ENCODE results near the gene LRRC4C.

Gene LRRC4C

DNA sequence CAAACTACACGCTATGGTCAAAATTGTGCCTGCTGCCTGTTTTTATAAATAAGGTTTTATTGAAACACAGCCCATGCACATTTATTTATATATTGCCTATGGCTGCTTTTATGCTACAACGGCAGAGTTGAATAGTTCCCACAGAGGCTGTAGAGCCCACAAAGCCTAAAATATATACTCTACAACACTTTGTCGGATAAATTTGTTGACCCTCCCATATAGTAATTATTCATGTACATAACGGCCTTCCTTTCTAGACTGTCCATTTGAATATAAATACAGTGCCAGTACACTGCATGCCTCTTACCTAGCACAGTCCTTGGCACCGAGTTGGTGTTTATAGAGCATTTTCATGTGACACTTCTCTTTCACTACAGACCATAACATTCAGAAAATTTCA is 314.0 kb downstream of the LRRC4C start:
- DNase-seq (ENCODE audit: extremely low read depth in 1 of 2, low read depth in 1 of 2): no peak

DNA sequence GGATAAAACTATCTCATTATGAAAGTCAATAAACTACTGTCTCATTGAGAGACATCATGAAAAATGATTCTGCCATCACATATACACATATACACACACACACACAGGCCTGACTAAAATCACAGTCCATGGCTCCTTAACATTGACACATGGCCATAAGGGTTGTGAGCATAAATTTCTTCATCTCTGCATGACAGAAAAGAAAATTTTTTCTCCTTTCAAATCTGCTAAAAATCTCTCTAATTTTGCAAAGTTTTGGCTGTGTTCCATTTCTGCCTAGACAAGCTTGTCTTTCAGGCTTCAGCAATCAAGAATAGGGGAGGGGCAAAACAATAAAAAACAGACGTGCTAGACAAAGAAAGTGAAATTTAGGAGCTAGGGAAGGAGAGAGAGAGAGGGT is 324.5 kb downstream of the LRRC4C start:
- no peak for DNase-seq (ENCODE audit: extremely low read depth in 1 of 2, low read depth in 1 of 2)

DNA sequence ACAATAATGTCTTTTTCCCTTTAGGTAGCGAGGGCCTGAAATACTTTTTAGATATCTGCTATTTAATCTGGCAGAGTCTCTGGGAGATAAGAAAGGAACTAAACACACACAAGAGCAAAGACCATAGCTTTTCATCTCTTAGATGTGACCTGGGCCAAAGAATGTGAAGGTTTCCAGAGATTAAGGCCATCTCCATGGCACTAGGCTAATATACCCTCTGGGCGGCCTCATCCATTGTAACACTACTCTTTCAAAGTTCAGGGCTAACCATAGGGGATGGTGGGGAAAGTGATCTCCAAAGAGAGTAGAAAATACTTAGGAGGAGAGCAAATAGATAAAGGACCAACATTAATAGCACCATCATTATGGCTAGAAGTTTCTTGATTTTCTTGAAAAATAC is 326.4 kb downstream of the LRRC4C start:
- no peak for DNase-seq (ENCODE audit: extremely low read depth in 1 of 2, low read depth in 1 of 2)

DNA sequence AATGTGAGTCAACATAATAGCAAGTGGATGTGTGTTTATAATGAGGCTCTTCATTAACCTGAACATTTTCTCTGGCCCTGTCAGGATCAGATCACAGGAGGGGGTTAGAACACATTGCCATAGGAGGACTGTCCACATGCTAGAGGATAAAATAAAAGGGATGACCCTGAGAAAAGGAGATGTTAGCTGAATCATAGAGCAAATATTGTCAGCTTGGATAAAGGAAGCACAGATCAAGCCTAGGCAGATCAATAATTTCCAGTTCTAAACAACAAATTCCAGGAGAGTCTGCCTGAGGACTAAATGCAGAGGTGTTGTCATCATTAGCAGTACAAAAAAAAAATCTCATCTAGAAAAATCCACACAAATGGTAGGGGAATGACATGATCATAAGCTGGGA is 337.9 kb downstream of the LRRC4C start:
- DNase-seq (ENCODE audit: extremely low read depth in 1 of 2, low read depth in 1 of 2): no peak

DNA sequence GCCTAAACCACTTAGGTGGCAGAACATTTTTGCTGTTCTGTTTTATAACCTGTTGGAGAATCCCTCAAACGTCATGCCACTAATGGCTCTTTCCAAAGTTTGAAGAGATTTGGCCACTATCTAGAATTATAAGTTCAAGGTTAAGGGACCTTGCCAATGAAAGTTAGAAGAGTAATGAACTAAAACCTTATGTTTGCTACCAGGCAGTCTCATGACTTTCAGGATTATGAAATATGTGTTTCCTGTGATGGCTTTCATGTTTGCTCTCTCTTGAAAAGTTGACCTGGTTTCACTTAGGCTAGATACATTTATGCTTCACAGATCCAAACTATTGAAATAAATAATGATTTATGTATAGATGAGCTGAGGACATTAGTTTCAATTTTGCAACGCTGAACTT is 340.0 kb downstream of the LRRC4C start:
- no peak for DNase-seq (ENCODE audit: extremely low read depth in 1 of 2, low read depth in 1 of 2)

DNA sequence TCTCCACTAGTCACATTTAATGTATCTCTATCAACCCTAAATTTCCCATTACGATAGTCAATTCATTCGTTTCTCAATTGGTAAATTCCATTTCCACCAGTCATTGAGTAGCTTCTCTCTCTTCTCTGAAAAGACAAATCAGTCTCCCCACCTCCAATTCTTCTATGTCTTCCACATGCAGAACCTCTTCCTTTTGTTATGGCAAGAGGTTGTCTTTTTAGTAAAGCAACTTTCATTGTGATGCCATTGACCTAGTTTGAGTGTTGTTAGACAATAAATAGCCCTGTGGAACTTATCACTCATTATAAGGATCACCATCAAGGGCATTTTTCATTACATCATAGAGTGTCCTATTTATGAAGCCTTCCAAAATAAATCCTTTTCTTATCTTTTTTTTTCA is 340.9 kb downstream of the LRRC4C start:
- no peak for DNase-seq (ENCODE audit: extremely low read depth in 1 of 2, low read depth in 1 of 2)

DNA sequence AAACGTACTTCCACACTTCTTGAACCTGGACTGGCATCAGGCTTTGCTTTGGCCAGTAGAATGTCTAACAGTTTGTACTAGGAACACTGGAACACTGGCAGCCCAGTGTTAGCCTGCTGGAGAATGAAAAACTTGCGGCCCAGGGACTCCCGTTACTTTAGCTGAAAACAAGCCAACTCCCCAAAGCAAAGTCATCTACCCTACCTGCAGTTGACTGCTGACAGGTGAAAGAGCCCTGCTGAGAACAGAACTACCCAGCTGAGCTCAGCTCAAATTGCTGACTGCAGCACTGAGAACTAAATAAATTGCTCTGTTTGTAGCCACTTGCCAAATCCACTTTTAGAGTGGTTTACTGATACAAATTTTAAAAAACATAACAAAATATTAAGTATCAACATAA is 342.5 kb downstream of the LRRC4C start:
- no peak for DNase-seq (ENCODE audit: extremely low read depth in 1 of 2, low read depth in 1 of 2)

DNA sequence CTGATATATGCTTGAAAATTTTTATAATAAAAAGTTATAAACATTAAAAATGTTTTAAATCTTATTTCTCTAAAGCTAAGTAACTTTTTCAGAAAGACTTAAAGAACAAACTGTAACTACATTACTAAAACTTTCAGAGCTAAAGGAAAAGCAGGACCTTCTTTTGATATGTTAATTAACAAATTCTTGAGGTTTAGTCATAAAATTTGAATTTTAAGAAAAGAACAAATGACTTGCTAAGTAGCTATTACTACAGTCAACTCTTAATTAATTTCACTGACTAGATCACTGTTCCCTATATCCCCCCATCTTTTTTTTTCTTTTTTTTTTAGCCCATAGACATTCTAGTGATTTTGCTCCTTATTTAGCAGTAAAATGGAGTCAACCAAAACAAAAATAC is 344.4 kb downstream of the LRRC4C start:
- DNase-seq (ENCODE audit: extremely low read depth in 1 of 2, low read depth in 1 of 2): no peak

DNA sequence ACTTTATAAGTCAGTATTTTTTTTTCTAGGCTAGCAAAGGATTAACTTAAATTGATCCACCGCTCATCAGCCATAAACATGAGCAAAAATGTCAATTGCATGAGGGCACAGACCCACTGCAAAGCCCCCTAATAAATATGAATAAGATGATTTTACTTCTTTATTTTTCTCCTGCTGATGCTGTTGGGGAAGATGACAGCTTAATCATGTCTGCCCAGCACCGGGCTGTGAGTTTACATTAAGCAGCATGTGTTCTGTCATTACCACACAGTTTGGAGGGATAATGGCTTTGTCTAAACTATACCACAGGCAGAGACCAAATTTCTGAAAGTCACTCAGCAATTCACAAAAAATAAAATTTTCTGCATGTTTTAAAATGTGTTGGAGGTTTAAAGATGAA is 346.3 kb downstream of the LRRC4C start:
- DNase-seq (ENCODE audit: extremely low read depth in 1 of 2, low read depth in 1 of 2): no peak

DNA sequence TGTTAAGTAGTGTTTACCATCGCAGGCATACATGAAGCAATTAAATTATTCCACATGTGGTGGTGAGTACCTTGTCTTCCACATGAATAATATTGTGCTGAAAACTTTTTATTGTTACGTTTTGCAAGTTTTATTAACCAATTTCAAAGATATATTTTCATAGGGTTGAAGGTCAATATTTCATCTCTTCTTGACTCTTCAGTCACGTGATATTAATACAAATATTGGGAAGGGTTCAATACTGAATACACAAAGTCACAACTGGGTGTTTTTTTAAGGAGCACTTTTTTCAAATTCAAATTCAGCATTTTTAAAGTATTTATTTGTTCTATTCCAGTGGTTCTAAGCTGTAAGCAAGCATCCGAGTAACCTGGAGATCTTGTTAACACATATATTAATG is 348.9 kb downstream of the LRRC4C start:
- no peak for DNase-seq (ENCODE audit: extremely low read depth in 1 of 2, low read depth in 1 of 2)

DNA sequence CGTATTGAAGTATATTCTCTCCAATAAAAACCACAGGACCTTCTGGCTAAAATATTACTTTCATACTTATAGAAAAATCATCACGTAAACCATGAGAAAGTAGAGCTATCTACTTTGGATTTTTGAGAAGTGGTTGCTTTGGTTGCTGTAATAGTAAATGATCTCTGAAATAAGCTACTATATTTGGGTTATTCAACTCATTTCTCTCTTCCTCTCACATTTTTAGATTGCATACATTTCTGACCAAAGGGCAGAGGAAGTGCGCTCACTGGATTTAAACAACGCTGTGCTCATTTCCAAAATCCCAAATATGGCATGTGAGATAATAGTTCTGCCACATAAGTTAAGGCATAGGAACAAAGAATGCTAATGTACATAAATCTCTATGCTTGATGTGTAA is 357.0 kb downstream of the LRRC4C start:
- DNase-seq (ENCODE audit: extremely low read depth in 1 of 2, low read depth in 1 of 2): no peak

DNA sequence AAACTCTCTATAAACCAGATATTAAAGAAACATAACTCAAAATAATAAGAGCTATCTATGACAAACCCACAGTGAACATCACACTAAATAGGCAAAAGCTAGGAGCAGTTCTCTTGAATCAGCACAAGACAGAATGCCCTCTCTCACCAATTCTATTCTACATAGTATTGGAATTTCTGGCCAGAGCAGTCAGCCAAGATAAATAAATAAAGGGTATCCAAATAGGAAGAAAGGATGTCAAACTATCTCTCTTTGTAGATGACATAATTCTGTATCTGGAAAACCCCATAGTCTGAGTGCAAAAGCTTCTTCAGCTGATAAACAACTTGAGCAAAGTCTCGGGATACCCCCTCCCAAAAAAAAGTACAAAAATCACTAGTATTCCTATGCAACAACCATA is 359.8 kb downstream of the LRRC4C start:
- DNase-seq (ENCODE audit: extremely low read depth in 1 of 2, low read depth in 1 of 2): no peak

DNA sequence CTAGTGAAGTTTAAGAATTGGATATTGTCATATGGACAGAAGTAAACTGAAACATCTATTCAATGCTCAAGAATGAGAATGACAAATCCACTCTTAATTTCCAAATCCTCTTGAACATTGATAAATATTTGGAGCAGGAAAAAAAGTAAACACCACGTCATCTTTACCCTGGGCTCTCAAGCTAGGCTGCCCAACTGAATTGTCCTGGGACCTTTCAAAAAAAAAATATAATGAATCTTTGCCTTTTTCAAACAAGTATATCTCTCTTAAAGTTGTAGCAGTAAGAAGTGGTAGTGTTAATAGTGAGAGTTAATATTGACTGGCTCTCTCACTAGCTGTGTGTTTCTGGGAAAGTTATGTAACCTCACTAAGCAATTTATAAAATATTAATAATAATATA is 374.3 kb downstream of the LRRC4C start:
- no peak for DNase-seq (ENCODE audit: extremely low read depth in 1 of 2, low read depth in 1 of 2)

DNA sequence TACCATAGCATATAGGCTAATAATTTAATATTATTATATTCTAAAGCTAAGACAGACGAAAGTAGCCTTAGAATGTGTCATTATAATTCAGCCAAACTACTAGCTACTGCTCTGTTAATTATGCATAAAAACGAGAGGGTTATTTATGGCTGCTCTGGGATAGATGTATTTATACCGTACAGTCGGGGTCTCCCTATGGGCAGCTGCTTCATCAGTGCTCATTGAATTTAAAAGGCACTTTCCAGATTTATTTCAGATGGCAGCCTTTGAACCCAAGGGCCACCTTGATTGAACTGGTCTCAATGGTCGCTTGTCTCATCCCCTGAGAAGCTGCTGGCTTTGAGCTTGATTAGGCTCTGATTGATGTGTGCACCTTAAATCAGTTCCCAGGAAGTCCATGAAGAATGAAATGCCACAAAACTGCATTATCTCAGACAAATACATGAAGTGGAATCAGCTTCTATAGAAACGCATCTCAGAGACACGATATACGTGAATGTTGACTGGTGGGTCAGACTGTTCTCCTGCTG is 377.6 kb downstream of the LRRC4C start:
- no peak for DNase-seq (ENCODE audit: extremely low read depth in 1 of 2, low read depth in 1 of 2)

DNA sequence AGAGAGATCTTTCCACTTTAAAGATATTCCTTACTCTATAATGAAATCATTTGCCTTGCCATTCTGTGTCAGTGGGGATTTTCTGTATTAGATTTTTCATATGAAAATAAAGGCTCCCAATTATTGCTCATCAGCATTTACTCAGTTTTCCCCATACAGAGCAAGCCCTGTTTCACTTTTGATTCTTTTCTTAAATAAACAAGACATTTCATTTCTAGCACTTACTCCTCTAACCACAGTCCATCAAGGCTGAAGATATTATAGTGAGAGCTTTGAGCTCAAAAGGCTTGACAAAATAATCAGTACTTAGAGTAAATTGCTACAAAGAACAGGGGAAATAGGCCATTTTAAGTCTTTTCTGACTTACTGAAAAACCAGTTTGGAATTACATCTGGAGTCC is 385.1 kb downstream of the LRRC4C start:
- DNase-seq (ENCODE audit: extremely low read depth in 1 of 2, low read depth in 1 of 2): no peak

DNA sequence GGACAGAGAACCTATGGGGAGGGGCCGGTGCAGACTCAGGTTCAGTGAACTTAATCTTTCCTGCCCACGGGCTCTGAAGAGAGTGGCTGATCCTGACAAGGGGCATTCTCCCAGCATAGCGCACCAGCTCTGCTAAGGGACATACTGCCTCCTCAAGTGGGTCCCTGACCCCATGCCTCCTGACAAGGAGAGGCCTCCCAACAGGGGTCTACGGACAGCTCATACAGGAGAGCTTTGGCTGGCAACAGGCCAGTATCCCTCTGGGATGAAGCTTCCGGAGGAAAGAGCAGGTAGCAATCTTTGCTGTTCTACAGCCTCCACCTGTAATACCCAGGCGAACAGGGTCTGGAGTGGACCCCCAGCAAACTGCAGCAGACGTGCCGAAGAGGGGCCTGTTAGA is 394.0 kb downstream of the LRRC4C start:
- DNase-seq (ENCODE audit: extremely low read depth in 1 of 2, low read depth in 1 of 2): no peak

DNA sequence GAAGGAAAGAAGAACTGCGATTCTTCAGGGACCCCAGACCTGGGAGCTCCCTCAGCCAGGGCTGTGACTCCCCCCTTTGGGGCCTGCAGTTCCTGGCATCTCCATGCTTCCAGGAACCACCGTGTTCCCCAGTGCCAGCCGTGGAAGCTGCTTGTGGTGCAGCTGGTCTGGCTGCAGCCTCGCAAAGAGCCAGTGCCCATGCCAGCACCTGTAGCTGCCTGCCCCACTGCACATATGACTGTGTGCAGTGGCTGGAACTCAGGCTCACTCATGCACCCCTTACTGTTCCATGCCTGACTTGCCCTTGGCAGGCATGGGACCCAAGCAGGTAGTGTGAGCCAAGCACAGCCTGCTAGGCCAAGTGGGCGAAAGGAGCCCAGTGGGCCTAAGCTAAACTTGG is 401.3 kb downstream of the LRRC4C start:
- no peak for DNase-seq (ENCODE audit: extremely low read depth in 1 of 2, low read depth in 1 of 2)

DNA sequence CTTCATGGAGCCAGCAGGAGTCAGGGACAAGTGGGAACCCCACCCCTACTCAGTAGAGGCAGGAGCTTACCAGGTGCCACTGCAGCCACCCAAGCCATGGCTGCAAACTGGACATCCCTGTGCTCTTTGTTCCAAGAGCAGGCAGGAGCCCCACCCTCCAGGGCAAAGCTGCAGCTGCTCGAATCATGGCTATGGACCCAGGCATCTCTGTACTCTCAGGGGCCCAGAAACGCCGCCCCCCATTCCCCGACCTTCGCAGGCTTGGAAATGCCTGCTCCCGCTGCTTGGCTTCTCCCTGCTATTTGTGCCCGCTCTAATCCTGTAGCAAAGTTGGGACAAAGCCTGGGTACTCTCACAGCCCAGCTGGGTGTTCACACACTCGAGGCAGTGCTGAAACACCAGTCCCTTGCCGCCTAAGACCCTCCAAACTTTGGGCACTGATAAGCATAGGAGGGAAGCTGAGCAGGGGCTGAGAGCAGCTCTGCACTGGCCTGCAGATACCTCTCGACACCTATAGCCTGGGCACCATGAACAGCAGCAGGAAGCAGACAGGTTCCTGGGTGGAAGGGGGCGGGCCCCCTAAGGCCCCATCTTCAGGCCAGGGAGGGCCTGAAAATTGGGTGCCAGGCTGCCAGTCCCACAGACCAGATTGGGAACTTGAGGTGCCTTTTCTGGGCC is 402.4 kb downstream of the LRRC4C start:
- no peak for DNase-seq (ENCODE audit: extremely low read depth in 1 of 2, low read depth in 1 of 2)

DNA sequence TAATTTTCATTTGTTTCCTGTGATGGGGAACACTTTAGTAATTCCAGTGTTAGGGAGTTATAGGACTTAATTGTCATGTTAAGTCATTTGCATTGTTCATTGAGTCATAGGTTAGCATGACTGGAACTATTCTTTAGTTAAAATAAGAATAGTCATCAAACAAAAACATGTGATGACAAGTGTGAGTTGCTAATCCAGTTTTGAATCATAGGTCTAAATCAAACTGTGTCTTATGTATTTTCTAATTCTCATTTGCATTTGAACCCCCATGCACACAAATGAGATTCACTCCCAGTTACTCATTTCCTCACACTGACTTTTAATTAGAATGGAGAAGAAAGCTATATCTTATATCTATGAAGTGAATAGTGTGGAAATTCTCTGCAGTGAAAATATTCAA is 405.6 kb downstream of the LRRC4C start:
- no peak for DNase-seq (ENCODE audit: extremely low read depth in 1 of 2, low read depth in 1 of 2)

DNA sequence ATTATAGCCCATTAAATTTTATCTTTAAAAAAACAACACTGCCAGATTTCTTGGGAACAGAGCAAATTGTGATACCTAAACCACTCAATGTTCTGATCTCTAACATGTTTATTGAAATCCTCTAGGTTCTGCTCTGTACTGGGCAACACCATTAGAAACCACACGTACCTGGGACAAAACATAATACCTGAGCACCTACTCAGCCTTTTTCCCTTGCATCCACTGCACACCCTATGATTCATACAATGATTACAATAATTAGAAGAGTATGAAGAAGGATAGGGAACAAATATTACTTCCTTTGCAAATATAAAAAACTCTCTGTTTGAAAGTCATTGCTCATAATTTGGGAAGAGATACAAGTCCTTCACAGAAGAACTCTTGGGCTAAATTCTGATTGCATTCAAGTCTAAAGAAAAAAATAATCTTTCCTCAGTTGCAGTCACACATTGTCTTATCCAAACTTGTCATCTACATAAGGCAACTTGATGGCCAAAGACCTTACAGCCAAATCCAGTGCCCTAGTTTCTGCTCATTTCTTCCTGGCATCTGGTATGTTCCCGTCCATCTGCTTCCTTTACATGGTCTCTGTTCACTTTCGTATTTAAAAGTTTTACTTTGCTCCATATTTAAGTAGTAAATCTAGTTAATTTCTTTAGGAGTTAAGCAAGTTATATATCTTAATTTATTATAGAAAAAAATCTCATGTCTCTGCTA is 407.4 kb downstream of the LRRC4C start:
- DNase-seq (ENCODE audit: extremely low read depth in 1 of 2, low read depth in 1 of 2): no peak

DNA sequence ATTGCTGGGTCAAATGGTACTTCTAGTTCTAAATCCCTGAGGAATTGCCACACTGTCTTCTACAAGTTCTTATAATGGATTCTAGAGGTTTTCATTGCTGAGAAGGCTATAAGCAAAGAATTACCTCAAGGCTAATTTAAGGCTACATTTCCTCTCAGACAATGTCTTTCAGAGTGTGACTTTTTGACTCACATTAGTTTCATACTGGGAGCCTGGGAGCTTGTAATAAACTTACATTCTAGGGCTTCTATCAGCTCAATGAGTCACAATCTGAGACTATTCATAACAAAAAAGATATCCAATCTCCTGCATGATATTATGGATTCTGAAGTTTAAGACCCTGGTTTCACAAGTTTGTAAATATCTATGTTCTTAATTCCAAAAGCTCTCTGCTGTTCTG is 408.7 kb downstream of the LRRC4C start:
- DNase-seq (ENCODE audit: extremely low read depth in 1 of 2, low read depth in 1 of 2): no peak

DNA sequence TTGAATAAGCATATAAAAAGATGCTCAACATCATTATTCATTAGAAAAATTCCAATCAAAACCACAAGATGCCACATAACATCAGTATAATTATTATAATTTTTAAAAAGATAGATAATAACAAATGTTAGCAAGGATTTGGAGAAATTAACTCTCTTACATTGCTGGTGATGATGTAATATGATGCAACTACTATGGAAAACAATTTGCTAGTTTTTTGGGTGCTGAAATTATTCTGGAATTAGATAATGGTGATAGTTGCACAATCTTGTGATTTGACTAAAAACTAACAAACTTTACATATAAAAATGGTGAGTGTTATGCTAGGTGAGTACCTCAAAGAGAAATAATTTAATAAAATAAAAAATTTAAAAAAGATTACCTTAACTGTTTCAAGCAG is 412.2 kb downstream of the LRRC4C start:
- no peak for DNase-seq (ENCODE audit: extremely low read depth in 1 of 2, low read depth in 1 of 2)

DNA sequence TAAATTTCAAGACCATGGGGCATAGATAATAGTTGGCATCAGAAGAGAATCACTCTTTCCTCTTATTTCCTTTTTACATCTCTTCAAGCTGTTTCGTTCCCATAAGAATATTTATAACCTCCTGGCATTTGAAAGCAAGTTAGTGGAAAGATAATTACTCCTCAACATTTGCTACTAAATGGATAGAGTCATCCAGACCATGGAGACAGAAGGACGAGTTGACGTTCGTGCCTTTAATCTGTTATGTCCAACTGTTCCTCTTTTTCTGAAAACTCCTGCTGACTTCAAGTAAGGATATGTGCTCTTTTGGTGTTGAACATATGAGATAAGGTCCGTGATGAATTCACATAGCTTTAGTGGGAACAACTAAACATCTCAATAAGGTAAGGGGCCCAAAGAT is 414.2 kb downstream of the LRRC4C start:
- no peak for DNase-seq (ENCODE audit: extremely low read depth in 1 of 2, low read depth in 1 of 2)

Measured in activated CD8-positive, alpha-beta memory T cell treated with anti-CD3 and anti-CD28 coated beads for 1 hour (primary cell).